NOMO-1 (cell line): Measurements from ENCODE around the gene CCDC85A.
"Not testable (repeated sequence)": the region's sequence is repeated elsewhere in the genome, so short reads cannot be mapped to it uniquely, and the experiment has no call there.

Experiments
- DNase-seq, 2 experiments: peaks; one replicate each; lab custom pipeline; 2025; ENCODE audit not compliant: unreplicated experiment in 2 of 2; lab: John Stamatoyannopoulos, UW

CCDC85A gene

GRCh38 chr2:56183643-56184499 lies at the start of gene CCDC85A:
Gene CCDC85A (plus strand): TSS chr2:56183990. CDS start chr2:56184625, 635 bp downstream.
- DNase-seq = peak; percentile 46 to 54

GRCh38 chr2:56134861-56135260 lies 48.9 kb upstream of the CCDC85A start:
- no peak for DNase-seq

- DNase-seq = not testable (repeated sequence)
These were observed 41.2 kb upstream of the CCDC85A start for GRCh38 chr2:56142497-56143061.

- no peak for DNase-seq
These were observed 35.9 kb upstream of the CCDC85A start for GRCh38 chr2:56147907-56148306.

- DNase-seq = no peak
These were observed 35.0 kb upstream of the CCDC85A start for GRCh38 chr2:56148825-56149224.

GRCh38 chr2:56151841-56152240 lies 31.9 kb upstream of the CCDC85A start:
- DNase-seq = no peak

- DNase-seq = no peak
These were observed 28.6 kb upstream of the CCDC85A start for GRCh38 chr2:56155188-56155587.

- DNase-seq = not testable (repeated sequence)
These were observed 23.9 kb upstream of the CCDC85A start for GRCh38 chr2:56159875-56160274.

GRCh38 chr2:56167616-56168562 lies 15.9 kb upstream of the CCDC85A start:
- no peak for DNase-seq

- DNase-seq = no peak
These were observed 14.3 kb upstream of the CCDC85A start for GRCh38 chr2:56169521-56169920.

- no peak for DNase-seq
These were observed 13.3 kb upstream of the CCDC85A start for GRCh38 chr2:56170504-56170903.

- DNase-seq = no peak
These were observed 12.8 kb upstream of the CCDC85A start for GRCh38 chr2:56170988-56171387.

GRCh38 chr2:56175779-56176178 lies 8.0 kb upstream of the CCDC85A start:
- no peak for DNase-seq

GRCh38 chr2:56177420-56178220 lies 6.2 kb upstream of the CCDC85A start:
- DNase-seq = no peak

GRCh38 chr2:56179931-56180330 lies 3.9 kb upstream of the CCDC85A start:
- DNase-seq = no peak

GRCh38 chr2:56182420-56182819 lies 1.4 kb upstream of the CCDC85A start:
- DNase-seq = no peak

- DNase-seq = no peak
These were observed 766 bp downstream of the CCDC85A start for GRCh38 chr2:56184500-56185011.

GRCh38 chr2:56185101-56185581 lies 1.4 kb downstream of the CCDC85A start:
- no peak for DNase-seq

GRCh38 chr2:56185582-56186046 lies 1.8 kb downstream of the CCDC85A start:
- no peak for DNase-seq

- no peak for DNase-seq
These were observed 7.8 kb downstream of the CCDC85A start for GRCh38 chr2:56191617-56192016.
